Glomerular visceral epithelial cell (primary cell): Measurements from ENCODE around the gene C1QTNF7.
A peak's percentile ranks its signal among the peaks of the same experiment; 100 is the strongest.

Experiments
- DNase-seq: peaks from one replicate; pipeline ENCODE4 v3.0.0-alpha.2; 2016; ENCODE audit errors: extremely low spot score

Gene C1QTNF7, protein sequence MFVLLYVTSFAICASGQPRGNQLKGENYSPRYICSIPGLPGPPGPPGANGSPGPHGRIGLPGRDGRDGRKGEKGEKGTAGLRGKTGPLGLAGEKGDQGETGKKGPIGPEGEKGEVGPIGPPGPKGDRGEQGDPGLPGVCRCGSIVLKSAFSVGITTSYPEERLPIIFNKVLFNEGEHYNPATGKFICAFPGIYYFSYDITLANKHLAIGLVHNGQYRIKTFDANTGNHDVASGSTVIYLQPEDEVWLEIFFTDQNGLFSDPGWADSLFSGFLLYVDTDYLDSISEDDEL

DNA sequence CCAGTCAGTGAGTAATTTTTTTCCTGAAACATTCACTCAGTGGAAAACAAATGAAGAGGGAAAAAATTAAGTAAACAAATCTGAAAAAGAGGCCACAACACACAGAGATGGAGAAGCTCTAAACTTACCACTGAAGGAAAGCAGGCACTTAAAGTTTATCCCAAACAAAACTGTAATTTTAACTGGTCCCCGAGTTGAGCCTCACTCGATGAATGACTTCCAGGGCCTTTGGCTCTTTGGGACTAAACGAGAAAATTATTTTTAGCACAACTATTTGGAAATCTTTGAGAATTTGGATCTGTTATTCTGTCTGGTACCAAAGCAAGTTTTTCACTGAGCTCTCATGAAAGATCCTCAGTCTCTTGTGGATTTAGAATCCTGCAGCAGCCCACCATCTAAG lies at the start of gene C1QTNF7:
C1QTNF7 (plus strand) TSS at position 333 of the 400 bp plus-strand sequence. CDS start 7,711 bp downstream, outside the sequence.
- no peak for DNase-seq

DNA sequence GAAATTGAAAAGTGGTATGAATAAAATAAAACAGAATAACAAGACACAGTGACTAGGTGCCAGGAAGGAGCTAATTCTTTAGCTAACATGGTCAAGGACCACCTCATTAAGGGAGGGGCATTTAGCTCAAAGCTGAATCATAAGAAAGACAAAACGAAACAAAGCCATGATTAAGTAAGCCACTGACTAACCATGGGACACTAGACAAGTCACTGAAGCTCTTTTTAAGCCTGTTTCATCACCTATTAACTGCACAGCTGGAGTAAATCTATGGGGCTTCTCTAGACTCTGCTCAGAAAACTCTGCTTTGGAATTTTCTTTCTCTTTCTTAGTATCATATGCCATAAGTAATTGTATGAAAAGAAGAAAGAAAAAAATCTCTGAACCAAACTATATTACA lies 49.8 kb upstream of the C1QTNF7 start:
- DNase-seq: peak; percentile 6

DNA sequence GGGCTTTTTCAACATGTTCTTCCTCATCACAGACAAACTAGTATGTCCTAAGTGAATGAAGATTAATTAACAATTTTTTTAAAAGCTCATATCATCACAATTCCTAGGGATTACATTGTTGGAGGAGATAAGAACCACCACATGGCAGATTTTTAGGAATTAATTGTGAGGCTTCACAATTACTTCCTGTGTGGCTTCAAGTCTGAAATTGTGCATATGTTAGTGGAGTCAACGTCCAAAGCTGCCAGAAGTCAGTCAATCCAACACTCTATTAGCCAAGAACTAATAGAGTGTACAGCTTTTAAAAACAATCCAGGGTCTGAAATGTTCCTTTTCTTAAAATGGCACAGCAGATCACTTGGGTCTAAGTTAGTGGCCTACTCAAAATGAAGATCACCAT lies 49.3 kb upstream of the C1QTNF7 start:
- DNase-seq: no peak

DNA sequence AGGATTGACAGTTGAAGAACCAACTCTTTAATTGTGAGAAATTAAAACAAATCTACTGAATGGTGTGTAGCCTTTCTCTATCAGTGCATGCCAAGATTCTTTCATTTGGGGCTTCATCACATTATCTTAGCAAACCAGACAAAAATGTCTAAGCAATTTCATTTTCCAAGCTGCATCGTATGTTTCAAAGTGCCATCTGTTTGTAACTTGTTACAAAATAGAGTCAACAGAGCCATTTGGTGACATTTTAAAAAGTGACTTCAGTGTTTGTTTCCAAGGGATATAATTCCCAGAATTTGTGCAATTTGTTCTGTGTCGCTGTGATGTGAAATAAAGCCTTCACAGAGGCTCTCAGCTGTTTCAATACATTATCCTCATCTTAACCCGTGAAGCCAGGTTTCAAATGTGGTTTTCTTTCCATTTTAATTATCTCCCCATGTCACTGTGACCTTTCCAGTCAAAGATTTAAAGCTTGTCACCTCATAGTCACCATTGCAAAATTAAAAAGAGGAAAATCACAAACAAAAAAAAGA lies 46.0 kb upstream of the C1QTNF7 start:
- DNase-seq: no peak

DNA sequence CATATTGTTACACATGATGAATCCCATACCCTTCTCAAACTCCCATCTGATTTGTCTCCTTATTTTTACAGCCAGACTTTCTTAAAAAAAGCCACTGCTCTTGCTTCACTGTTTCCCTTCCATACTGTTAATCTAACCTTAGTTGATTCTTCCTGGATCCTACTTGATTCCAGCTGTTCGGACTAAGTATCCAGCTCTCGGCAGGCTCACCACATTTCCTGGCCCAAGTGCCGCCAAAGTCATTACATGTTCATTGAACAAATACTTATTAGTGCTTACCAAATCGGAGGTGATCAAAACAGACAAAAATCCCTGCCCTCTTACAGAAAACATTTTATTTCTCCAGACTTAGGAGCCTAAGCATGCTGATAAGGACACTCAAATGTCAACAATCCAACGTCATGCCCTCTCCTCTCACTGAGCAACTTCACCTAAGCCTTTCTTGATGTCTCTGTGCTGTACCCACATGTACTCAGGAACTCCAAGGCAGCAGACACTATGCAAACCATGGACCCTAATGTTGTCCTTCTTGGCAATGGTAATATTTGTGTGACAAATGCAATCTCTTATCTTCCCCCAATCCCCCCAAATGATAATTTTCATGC lies 45.1 kb upstream of the C1QTNF7 start:
- no peak for DNase-seq

DNA sequence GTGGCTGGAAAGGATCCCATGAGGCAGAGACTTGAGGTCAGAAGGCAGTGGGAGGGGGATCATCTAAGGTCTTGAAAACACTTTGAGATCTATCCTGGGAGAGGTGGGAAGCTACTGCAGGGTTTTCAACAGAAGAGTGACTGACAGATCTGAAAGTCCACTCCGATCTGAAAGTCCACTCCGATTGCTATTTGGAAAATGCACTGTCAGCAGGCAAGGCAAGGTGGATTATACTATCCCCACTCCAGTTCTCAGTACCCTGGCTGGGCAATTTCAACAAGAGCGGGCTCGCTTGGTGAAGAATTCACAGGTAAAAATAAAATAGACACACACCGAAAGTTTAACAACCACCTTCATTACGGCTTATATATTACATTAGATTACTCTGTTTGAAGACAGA lies 42.3 kb upstream of the C1QTNF7 start:
- no peak for DNase-seq

DNA sequence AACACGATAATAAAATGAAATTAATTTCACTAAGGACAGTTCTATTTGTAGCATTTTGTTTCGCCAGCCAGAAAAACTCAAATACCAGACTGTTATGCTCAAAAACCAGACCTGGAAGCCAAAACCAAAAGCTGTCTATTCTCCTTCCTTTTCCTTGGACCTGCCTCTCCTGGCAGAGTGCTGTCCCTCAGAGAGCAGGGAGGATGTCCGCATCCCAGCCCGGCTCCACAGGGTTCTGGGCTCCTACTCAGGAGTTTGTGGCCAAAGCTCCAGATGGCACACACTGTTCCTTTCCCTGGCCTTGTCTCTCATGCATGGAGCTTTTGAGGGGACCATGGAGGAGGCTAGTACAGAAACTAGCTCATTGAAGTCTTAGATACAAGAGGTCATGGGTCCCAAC lies 41.9 kb upstream of the C1QTNF7 start:
- DNase-seq: no peak

DNA sequence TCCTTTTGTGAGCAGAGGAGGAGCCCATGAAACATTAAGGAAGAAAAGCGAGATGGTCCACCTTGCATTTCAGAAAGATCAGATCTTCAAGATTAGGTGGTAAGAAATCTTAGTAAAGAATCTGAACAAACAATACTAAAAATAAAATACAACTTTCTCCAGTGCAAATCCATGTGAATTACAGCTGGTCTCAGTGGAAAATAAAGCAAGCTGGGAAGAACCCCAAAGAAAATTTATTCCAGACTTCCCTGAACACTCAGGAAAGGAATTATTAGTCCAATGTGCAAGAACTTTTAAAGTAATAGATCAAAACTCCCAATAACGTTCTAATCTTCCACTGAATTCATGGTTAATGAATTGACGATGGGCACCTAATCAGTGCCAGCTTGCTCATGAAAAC lies 37.3 kb upstream of the C1QTNF7 start:
- DNase-seq: no peak

DNA sequence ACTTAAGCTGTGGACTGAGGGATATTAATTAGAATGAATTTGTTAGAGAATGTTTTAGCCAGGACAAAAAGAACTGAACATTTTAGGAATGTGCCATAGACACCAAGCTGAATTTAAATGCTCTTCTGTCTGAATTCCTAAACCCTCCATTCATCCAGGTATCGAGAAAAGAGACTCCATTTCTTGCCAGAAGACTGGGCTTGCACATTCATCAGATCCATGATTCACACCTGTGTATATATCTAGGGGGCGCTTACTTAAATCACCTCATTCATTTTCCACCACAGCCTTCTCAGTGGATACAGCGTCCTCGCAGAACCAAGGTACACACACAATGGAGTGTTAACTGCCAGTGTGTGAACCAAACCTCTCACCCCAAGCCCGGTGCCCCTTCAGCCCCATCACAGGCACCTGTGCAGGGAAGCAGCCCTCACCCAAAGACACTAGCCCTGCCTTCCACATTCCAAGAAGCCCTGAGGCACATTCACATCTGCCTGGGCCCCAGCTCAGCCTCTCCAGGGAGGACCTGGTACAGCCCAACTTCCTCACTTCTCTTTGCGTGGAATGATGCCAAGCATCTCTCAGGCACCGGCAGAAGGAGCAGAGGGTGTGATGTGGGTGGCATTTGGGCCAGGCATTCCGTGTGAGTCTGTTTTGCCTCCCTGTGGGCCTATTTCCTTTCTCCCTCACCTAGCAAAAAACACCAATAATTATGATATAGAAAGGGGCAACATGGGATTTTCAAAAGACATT lies 35.6 kb upstream of the C1QTNF7 start:
- DNase-seq: no peak

DNA sequence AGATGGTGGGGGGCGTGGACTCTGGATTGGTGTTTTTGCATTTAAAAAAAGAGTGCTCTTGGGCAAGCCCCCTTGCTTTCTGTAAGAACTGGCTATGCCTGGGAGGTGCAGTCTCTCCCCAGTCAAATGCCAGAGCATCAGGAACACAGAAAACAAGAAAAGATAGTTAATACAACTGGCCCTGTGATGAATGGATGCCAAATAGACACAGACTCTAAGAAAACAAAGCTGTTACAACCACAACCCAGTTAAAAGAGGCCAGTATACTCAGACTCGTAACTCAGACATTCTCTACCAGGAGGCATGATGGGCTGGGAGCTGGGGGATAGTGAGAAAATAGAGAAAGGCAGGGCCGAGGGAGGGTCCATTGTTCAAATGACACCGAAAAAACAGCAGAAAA lies 32.5 kb upstream of the C1QTNF7 start:
- DNase-seq: no peak

DNA sequence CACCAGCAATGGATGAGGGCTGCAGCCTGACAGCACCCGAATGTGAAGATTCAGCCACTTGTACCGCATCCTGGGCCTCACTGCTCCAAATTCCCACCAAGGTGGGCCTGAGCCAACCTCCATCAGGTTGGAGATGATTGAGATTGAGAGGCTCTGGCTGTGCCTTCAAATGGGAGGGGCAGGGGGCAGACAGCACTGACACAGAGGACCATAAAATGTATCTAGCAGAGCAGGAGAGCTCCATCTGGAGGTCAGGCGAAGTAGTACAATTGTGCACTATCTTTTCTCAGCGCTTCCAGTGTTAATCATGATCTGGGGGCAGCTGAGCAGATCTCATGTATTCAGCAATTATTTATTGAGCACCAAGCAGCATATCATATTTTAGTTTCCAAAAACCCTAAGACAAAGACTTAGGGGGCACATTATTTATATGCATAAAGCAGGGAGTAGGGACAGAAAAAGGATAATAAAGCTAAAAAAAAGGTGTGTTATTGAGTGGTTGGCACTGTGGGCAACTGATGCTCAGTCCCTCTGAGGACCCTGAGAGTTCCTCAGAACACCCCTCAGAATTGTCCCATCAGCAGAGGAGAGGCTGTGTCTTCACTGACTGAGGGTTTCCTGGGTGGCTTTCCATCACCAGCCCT lies 31.6 kb upstream of the C1QTNF7 start:
- peak; percentile 58 for DNase-seq

DNA sequence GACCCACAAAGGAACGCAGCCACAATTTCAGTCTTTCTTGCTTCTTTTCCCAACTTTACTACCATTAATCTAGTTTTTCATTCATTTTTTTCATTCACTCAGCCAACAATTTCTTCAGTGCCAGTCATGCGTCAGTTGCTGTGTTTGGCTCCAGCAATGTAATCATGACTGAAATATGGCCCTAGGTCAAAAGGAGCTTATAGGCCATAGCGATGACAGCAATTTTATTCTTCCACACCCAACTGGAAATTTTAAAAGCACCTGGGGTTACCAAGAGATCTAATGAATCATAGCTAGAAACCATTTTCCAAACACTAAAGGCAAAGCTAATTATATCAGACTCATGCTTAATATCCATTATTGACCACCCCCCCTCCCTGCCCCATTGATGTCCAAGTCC lies 29.8 kb upstream of the C1QTNF7 start:
- no peak for DNase-seq

DNA sequence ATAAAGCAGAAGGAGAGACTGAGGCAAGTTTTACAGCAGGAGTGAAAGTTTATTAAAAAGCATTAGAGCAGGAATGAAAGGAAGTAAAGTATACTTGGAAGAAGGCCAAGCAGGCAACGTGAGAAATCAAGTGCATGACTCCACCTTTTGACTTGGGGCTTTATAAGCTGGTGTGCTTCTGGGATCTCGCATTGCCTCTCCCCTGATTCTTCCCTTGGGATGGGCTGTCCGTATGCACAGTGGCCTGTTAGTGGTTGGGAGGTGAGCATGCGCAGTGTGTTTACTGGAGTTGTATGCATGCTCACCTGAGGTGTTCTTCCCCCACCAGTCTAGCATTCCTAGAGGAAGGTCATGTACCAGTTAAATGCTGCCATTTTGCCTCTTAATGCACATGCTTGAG lies 29.1 kb upstream of the C1QTNF7 start:
- no peak for DNase-seq

DNA sequence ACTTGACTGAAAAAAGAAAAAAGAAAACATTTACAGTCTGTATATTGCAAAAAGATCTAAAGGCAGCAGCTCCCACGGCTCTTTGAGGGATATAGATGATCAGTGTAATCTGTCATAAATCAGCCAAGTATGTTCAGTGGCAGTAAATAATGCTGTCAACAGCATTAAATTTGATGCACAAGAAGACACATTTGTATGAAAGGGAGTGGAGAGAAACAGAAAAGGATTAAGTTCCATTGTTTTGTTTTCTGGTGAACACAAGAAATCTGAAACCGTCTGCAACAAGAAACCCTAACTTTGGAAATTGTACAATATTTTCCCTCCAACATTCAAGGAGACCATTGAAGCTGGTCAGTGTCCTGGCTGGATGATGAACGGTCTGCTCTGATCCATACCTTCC lies 27.6 kb upstream of the C1QTNF7 start:
- no peak for DNase-seq

DNA sequence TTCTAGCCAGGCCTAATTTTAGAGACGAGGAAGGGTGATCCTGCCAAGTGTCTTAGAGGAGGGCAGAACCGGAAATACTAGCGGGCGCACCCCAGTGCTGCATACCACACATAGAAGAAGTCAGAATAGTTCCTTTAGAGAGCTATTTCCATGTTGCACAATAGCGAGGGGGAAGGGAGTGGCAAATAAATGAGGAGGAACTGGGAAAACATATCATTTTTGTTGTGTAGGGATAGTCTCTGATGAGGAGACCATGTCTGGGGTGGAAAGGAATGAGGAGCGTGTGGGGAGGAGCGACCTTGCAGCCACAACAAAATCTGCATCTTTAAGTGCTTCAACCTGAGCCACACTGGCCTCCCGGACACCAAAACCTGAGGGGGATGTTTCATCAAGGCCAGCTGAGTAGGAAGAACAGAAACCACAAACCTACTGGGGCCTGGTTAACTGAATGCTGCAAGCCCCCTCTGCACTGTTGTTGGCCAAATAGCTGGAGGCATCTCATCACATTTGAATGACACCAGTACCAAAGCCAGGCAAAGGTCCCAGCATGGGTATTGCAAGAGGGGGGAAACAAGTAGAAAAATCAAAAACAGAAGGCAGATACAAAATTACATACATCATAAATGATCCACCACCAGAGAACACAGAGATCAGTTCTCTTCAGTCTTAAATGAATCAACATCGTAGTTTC lies 26.7 kb upstream of the C1QTNF7 start:
- DNase-seq: no peak

DNA sequence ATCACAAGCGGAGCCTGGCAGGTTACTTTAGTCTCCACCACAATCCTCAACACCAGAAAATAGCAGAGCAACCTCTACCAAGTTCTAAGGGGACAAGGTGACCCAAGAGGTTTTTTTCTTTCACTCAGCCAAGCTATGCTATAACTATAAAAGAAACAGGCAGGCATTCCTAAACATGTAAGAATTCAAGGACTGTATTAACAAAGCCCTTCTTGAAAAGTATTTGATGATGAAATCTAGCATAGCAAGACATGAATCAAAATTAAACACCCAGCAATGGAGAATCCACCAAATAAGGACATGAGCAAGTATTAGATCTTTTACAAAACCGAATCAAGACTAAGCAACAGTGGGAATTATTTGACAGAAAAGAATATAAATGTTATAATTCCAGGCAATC lies 25.7 kb upstream of the C1QTNF7 start:
- no peak for DNase-seq

DNA sequence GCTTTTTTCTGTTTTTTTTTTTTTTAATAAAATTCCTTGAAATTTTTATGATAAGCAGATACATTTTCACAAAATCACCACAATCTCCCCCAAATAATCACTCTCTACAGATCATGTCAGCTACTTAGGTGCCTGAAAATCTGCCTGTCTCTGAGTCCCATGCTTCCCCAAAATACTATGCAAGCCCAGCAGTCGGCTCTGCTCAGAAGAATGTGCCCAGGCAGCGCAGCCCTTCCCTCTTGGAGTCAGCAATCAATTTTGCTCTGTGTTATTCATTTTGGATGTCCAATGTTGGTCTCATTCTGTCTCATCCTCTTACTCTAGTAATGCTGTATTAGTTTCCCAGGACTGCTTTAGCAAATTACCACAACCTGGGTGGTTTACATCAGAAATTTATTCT lies 24.9 kb upstream of the C1QTNF7 start:
- no peak for DNase-seq

DNA sequence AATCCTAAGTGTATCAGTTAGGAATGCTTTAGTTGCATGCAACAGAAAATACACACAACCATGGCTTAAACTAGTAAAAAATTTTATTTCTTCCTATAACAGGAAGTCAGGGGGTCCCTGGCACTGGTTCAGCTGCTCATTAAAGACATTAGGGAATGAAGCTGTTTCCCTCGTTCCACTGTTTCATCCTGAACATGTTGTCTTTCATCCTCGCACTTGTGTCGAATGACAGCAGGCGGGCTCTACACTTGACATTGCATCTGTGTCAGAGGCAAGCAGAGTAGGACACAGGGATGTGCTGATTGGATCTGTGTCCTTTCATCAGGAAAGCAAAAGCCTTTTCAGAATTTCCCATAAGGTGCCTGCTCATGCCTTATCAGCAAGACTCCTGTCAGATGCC lies 22.8 kb upstream of the C1QTNF7 start:
- no peak for DNase-seq

DNA sequence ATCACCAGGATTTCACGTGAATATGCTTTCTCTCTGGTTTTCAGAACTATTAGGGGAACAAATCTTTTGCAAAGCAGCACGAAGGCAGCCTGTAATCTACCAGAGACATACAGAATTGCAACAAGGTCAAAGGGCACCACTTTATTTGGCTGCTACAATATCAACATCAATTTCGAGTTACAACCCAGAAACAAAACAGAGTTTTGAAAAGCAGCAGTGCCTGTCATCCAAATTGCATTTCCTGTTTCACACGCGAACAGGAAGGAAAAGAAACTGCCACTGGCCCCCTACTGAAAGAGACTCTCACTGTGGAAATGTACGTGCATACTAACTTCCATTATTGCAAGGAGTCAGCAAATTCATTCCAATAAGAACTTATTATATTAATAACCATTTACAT lies 17.1 kb upstream of the C1QTNF7 start:
- no peak for DNase-seq

DNA sequence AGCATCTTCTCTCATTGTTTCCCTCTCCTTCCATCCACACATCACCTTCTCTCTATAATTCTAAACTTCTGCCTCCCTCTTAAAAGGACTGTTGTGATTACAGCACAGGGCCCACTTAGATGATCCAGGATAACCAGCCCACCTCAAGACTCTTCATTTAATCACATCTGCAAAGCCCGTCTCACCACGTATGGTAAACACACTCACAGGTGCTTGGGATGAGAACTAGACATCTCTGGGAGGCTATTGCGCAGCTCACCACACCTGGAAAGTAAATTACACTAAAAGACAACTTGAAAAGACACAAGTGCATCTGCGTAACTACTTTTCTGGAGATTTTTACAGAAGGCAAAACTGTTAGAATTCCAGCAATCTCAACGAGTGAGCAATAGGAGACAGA lies 15.4 kb upstream of the C1QTNF7 start:
- no peak for DNase-seq

DNA sequence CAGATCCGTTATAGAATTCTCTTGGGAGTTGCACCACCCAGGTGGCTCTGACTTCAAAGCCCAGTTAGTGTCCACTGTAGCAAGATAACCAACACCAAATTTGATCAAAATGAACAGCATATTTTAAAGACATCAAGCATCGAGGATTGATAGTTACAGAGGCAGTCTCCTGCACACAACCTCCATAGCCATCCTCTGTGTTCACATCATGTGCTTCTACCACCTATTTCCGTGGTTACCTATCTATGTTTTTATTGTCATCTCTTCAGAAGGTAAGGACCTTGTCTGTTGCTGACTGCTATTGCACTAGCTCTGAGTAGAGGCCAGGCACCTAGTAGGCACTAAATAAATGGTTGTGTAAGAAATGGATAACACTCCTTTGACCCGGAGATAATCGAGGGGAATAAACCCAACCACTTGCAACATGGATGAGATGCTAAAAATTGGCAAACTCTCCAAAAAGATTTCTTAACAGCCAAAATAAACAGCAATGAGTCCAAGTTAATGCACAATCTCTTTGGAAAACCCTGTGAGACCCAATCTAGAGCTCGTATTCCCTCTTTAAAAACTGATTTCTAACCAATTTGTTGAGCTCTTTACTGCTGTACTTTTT lies 14.7 kb upstream of the C1QTNF7 start:
- no peak for DNase-seq
